Spleen (tissue), 7 donors: ENCODE results near the gene NUPR1.

ENCODE experiments used
- POLR2A ChIP-seq, 3 donors: fragments of 450-650 bp; IDR thresholded peaks; one replicate each; pipeline ENCODE4 v1.5.1; 2017; ENCODE audit warnings: antibody characterized with exemption in 3 of 3, mild to moderate bottlenecking in 1 of 3
- POLR2AphosphoS5 ChIP-seq, 3 donors: sonication (generic); formaldehyde crosslinking; IDR thresholded peaks; one replicate each; pipeline ENCODE4 v1.5.1; 2017; ENCODE audit warnings: antibody characterized with exemption in 3 of 3
- TF ChIP-seq, protein P1 (sequence below), 11 experiments: fragments of 200-600 bp in 7 of 11; fragments of 450-650 bp in 4 of 11; sonication (generic) in 4 of 11; IDR thresholded peaks in 8 of 11; conservative IDR thresholded peaks in 3 of 11; 1 replicate in 7 of 11; 2 replicates in 4 of 11; pipeline versions ENCODE4 v1.4.0 to v1.8.0; 2016 to 2021; ENCODE audit warnings: antibody characterized with exemption in 11 of 11, inconsistent platforms in 4 of 11, mild to moderate bottlenecking in 1 of 11
- donor health status: DM: no; HTN: no; CAD: no; lungs with moderate emphysema.
- donor health status: DM: no; HTN: no; CAD: no.
- donor health status: DM: no; HTN: no; CAD: no.

DNA sequence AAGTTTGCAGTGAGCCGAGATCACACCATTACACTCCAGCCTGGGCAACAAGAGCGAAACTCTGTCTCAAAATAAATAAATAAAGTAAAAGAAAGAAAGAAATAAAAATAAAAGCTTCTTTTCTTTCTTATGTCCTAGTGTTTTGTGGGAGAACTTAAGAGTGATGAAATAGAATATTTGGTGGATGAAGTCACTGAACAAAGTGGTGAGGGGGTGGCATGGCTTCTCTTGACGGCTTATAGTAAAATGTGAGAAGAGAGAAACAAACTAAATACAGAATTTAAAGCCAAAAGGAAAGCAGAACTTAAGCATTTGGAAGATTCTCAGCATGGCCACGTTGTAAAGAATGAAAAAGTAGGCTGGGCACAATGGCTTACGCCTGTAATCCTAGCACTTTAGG is 30.2 kb upstream of the NUPR1 start:
- TF ChIP-seq, protein P1, sequence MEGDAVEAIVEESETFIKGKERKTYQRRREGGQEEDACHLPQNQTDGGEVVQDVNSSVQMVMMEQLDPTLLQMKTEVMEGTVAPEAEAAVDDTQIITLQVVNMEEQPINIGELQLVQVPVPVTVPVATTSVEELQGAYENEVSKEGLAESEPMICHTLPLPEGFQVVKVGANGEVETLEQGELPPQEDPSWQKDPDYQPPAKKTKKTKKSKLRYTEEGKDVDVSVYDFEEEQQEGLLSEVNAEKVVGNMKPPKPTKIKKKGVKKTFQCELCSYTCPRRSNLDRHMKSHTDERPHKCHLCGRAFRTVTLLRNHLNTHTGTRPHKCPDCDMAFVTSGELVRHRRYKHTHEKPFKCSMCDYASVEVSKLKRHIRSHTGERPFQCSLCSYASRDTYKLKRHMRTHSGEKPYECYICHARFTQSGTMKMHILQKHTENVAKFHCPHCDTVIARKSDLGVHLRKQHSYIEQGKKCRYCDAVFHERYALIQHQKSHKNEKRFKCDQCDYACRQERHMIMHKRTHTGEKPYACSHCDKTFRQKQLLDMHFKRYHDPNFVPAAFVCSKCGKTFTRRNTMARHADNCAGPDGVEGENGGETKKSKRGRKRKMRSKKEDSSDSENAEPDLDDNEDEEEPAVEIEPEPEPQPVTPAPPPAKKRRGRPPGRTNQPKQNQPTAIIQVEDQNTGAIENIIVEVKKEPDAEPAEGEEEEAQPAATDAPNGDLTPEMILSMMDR (IDR thresholded peaks at IDR 0.05 in 8 of 11, conservative IDR thresholded peaks at IDR 0.05 in 3 of 11) = no peak
- TF ChIP-seq POLR2A (IDR thresholded peaks at IDR 0.05) = no peak
- TF ChIP-seq POLR2AphosphoS5 (IDR thresholded peaks at IDR 0.05) = no peak
